Smooth muscle cell (in vitro differentiated cells): Measurements from ENCODE around the gene CYP3A7. TPM values are rescaled to one million over a fixed set of nuclear protein-coding genes. Genes with fewer than 3 reads are reported as not detected.
"Not testable (repeated sequence)": the region's sequence is repeated elsewhere in the genome, so short reads cannot be mapped to it uniquely, and the experiment has no call there.

ENCODE experiments used
- DNase-seq: peaks from one replicate; lab custom pipeline; 2025; ENCODE audit not compliant: unreplicated experiment; lab: John Stamatoyannopoulos, UW
- H2AFZ ChIP-seq: fragments of 200-600 bp; sonication (generic); 2 replicates; pipeline ENCODE4 v1.6.0; 2016; ENCODE audit warnings: antibody characterized with exemption, low read depth, mild to moderate bottlenecking
- H3F3A ChIP-seq: fragments of 200-600 bp; sonication (generic); 2 replicates; pipeline ENCODE4 v1.6.0; 2017; ENCODE audit warnings: antibody characterized with exemption, low read depth
- H3K27ac ChIP-seq: fragments of 200-600 bp; sonication (generic); 2 replicates; pipeline ENCODE4 v1.5.1; 2016; ENCODE audit warnings: low read depth, mild to moderate bottlenecking
- H3K27me3 ChIP-seq: fragments of 200-600 bp; sonication (generic); 2 replicates; pipeline ENCODE4 v1.6.1; 2016; ENCODE audit warnings: low read depth, mild to moderate bottlenecking
- H3K36me3 ChIP-seq: fragments of 200-600 bp; sonication (generic); 2 replicates; pipeline ENCODE4 v1.5.1; 2016; ENCODE audit warnings: low read depth
- H3K4me1 ChIP-seq: fragments of 200-600 bp; sonication (generic); 2 replicates; pipeline ENCODE4 v1.5.1; 2016; ENCODE audit warnings: low read depth
- H3K4me2 ChIP-seq: fragments of 200-600 bp; sonication (generic); 2 replicates; pipeline ENCODE4 v1.6.0; 2016; ENCODE audit warnings: mild to moderate bottlenecking
- H3K4me3 ChIP-seq: fragments of 200-600 bp; sonication (generic); 2 replicates; pipeline ENCODE4 v1.5.1; 2016; ENCODE audit warnings: mild to moderate bottlenecking
- H3K79me2 ChIP-seq: fragments of 200-600 bp; sonication (generic); 2 replicates; pipeline ENCODE4 v1.6.0; 2016; ENCODE audit warnings: low read depth, mild to moderate bottlenecking
- H3K9ac ChIP-seq: fragments of 200-600 bp; sonication (generic); 2 replicates; pipeline ENCODE4 v1.6.0; 2016; ENCODE audit warnings: low read depth
- H3K9me3 ChIP-seq: fragments of 200-600 bp; sonication (generic); replicated peaks from 2 replicates; pipeline ENCODE4 v1.5.1; 2016; ENCODE audit warnings: low read depth
- H4K20me1 ChIP-seq: fragments of 200-600 bp; sonication (generic); 2 replicates; pipeline ENCODE4 v1.6.0; 2016; ENCODE audit warnings: low read depth
- CTCF ChIP-seq: fragments of 200-600 bp; sonication (generic); IDR thresholded peaks from 2 replicates; pipeline ENCODE4 v1.5.1; 2017; ENCODE audit warnings: borderline replicate concordance, mild to moderate bottlenecking, antibody characterized with exemption; ENCODE audit not compliant: insufficient read depth, poor library complexity, severe bottlenecking
- WGBS: methylation state at CpG from one replicate; pipeline ENCODE4 v1.1.7; 2016; ENCODE audit warnings: low lambda C conversion rate; 5-methylcytosine and 5-hydroxymethylcytosine counted together
- polyA plus RNA-seq: library from polyadenylated mRNA; unstranded; fragments of >200 nt; fragmentation: Nextera tagmentation; extraction: Ambion mirVana; gene quantifications from 2 replicates; pipeline ENCODE4 v1.2.1, GENCODE V29; 2016
- total RNA-seq: library from RNA; depleted of rRNA; stranded (reverse); fragments of >200 nt; gene quantifications from 2 replicates; pipeline ENCODE4 v1.2.3, GENCODE V29; 2014

CYP3A7 gene
- total and polyA plus RNA-seq, 2 experiments from 2014 or later: 0.18 to 0.99 TPM

GRCh38 chr7:99752356-99752755, 17.4 kb upstream of the CYP3A7 start:
- H3K4me1 ChIP-seq: peaks cover 4% of the 10 kb centered on the region
- H3K79me2 ChIP-seq: no peaks in the 10 kb centered on the region

GRCh38 chr7:99751322-99752052, 16.5 kb upstream of the CYP3A7 start:
- not testable (repeated sequence) for H3K36me3 ChIP-seq, H3K79me2 ChIP-seq, H3F3A ChIP-seq, DNase-seq, H3K27me3 ChIP-seq, H3K4me3 ChIP-seq, H2AFZ ChIP-seq, H4K20me1 ChIP-seq, H3K9me3 ChIP-seq, H3K9ac ChIP-seq, H3K4me1 ChIP-seq
- 22% methylated on average over 5 of the region's 5 CpGs for WGBS
- peak overlapping the region; percentile 10 for H3K27ac ChIP-seq
- peak overlapping the region; percentile 36 for H3K4me2 ChIP-seq

More at GRCh38 chr7:99752356-99752755, 17.4 kb upstream of the CYP3A7 start:
- Histone ChIP-seq H3K4me2 (no peak overlapping the region), H3K27me3 (no peaks in the 10 kb centered on the region), H3F3A (no peaks in the 10 kb centered on the region), H3K9ac (no peak overlapping the region), H3K27ac (no peak overlapping the region), H3K36me3 (no peaks in the 10 kb centered on the region), H2AFZ (no peak overlapping the region), H3K9me3 (no peaks in the 10 kb centered on the region), H4K20me1 (no peaks in the 10 kb centered on the region), H3K4me3 (no peak overlapping the region)
- TF ChIP-seq CTCF: no peak
- no peak for DNase-seq
- WGBS: 73% methylated on average over 3 of the region's 3 CpGs

GRCh38 chr7:99748846-99749579, 14.0 kb upstream of the CYP3A7 start:
- no peak for TF ChIP-seq CTCF
- H3K4me3 ChIP-seq: no peak overlapping the region
- no peaks in the 10 kb centered on the region for H3F3A ChIP-seq
- H3K9me3 ChIP-seq: no peaks in the 10 kb centered on the region
- no peak for DNase-seq
- H3K4me2 ChIP-seq: no peak overlapping the region
- H4K20me1 ChIP-seq: no peaks in the 10 kb centered on the region
- H3K79me2 ChIP-seq: no peaks in the 10 kb centered on the region
- no peak overlapping the region for H2AFZ ChIP-seq
- H3K4me1 ChIP-seq: peaks cover 4% of the 10 kb centered on the region
- no peak overlapping the region for H3K27ac ChIP-seq
- H3K36me3 ChIP-seq: no peaks in the 10 kb centered on the region
- no peaks in the 10 kb centered on the region for H3K27me3 ChIP-seq
- H3K9ac ChIP-seq: no peak overlapping the region
- WGBS: 88% methylated on average over 6 of the region's 6 CpGs

- not testable (repeated sequence) for H3K27ac ChIP-seq, H2AFZ ChIP-seq, DNase-seq, H3K9me3 ChIP-seq, H3K9ac ChIP-seq, H3K36me3 ChIP-seq, H4K20me1 ChIP-seq, H3K4me2 ChIP-seq, H3K4me3 ChIP-seq, H3K79me2 ChIP-seq, H3K4me1 ChIP-seq, H3K27me3 ChIP-seq, H3F3A ChIP-seq
- 95% methylated on average over 3 of the region's 3 CpGs for WGBS
Measured at GRCh38 chr7:99746915-99747314, 11.9 kb upstream of the CYP3A7 start.

GRCh38 chr7:99745395-99745794, 10.4 kb upstream of the CYP3A7 start:
- not testable (repeated sequence) for H3K27me3 ChIP-seq, H3K36me3 ChIP-seq, H3K4me2 ChIP-seq, H3K4me3 ChIP-seq, H3K4me1 ChIP-seq, H3F3A ChIP-seq, H4K20me1 ChIP-seq, DNase-seq, H3K79me2 ChIP-seq, H3K9me3 ChIP-seq, H3K9ac ChIP-seq, H2AFZ ChIP-seq, H3K27ac ChIP-seq
- WGBS: 87% methylated on average over 3 of the region's 3 CpGs
